HCEC 1CT (cell line): ENCODE results near the gene RAB5B.

Experiments used
- DNase-seq: peaks from one replicate; pipeline ENCODE4 v3.0.0-alpha.2; 2017

RAB5B gene

DNA sequence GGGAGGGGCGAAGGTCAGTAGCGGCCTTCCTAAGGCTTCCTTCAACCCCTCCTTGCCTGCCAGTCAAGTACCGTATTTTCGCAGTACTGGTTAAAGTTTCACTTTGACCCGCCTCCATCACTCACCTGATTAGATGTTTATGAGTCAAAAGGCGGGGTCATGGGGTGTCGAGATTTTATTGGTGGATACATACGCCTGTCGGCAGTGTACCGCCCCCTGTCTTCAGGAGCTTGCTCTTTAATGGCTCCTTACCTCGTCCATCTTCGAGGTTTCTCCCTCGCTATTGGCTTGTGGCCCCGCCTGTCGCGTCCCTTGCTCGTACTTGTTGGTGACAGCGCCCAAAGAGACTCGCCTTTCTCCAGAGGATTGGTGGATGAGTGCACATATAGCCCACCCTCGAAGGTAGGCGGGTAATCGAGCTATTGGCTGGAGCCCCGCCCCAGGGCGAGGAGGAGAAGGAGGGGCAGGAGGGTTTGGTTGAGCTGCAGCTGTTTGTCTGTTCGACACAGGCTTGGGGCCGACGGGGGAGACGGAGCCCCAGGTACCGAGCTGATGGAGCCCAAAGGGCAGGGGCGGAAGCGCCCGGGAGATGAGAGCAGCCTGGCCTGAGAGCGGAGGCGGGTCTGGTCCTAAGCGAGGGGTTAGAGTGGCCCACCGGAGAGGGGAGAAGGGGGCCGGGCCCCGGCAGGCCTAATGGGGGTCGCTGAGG, at the start of gene RAB5B:
Gene RAB5B (plus strand): TSS at position 480 of the 709 bp plus-strand sequence. CDS start 12,883 bp downstream, outside the sequence.
- peak; percentile 100 for DNase-seq

GRCh38 chr12:55925371-55925770, 48.5 kb upstream of the RAB5B start:
- DNase-seq, result no peak

GRCh38 chr12:55925870-55926737, 47.8 kb upstream of the RAB5B start:
- no peak for DNase-seq

GRCh38 chr12:55926738-55927587, 46.9 kb upstream of the RAB5B start:
- DNase-seq, result peak; percentile 92

DNA sequence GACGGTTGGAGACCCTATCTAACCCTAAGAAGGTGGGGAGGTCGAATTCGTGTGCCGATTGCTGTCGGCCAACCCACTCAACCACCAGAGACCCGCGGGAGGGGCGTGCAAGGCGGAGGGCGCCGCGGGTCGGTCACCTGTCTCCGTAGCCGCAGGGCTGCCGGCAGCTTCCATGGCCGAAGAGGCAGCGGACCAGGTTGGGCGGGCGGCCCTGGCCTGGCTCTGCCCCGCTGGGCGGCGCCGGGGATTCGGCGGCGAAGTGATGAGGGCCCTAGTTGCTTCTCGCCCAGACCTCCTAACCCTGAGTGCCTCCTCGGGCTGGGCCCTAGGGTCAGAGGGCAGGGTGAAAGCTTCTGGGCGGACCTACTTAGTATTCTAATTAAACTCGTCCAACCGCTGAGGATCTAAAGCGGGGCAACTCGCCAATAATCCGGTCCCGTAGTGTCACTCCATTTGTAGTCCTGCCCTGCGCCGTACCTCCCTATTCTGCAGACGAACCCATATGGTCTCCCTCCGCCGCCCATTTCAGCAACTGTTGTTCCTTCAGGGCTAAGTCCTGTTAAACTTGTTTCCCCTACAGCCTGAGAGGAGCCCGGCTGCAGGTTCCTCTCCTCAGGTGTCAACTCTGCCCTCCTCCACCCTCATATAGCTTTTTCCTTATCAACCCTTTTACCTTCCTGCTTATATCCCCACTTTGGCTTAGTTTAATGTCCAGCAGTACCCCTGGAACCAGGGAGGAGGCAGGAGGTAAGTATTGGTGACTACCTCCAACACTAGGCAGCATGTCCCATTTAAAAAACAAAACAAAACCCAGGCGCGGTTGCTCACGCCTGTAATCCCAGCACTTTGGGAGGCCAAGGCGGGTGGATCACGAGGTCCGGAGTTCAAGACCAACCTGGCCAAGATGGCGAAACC, 46.0 kb upstream of the RAB5B start, which contains the start of gene PYM1:
Gene PYM1 (minus strand): TSS at position 307 of the 915 bp plus-strand sequence. CDS start 133 bp downstream, at position 174.
- peak; percentile 73 for DNase-seq

DNA sequence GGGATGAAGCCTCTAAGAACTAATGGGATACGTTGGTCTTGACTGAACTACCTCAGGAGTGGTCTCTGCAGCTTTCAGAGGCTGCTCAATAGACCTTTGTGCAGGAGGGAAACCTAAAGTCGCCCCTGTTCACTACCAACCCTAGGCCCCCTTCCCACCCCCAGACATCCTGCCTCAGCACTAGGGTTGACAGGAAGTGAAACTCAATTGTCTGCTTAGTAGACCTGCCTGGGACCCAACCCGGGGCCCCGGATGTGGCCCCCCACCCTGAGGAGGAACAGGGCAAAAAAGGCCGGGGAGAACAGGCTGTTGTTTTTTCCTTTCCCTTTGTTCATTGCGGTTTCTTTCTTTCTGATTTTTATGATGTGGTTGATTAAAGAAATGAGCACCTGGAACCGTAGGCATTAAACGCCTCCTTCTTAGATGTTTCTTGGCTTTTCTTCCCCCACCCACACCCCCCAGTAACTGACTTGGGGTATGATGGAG, 44.5 kb upstream of the RAB5B start:
- no peak for DNase-seq

- peak; percentile 78 for DNase-seq
These were observed 43.0 kb upstream of the RAB5B start, which contains the start of gene DGKA for GRCh38 chr12:55930771-55931316. Gene DGKA (plus strand): TSS chr12:55931162. CDS start chr12:55936504, 5,342 bp downstream.

DNA sequence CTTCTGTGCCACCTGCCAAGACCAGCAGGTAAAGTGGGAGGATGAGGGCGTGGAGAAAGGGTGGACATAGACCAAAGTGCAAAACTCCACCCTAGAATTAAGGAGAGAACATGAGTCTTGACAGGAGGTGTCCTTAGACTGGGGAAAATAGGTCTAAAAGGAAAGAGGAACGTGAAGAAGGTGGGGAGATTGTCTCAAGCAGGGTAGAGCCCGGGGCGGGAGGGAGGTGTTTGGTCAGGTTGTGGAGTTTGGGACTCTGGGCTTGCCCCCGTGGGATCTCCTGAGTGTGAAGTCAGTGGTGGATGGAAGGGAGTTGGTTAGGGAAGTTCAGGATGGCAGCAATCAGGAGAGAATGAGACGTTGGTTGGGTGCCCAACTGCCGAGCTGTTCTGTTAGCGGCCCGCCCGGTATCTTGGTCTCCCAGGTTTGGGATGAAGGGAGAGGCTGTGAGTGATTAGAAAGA, 42.5 kb upstream of the RAB5B start:
- no peak for DNase-seq

DNA sequence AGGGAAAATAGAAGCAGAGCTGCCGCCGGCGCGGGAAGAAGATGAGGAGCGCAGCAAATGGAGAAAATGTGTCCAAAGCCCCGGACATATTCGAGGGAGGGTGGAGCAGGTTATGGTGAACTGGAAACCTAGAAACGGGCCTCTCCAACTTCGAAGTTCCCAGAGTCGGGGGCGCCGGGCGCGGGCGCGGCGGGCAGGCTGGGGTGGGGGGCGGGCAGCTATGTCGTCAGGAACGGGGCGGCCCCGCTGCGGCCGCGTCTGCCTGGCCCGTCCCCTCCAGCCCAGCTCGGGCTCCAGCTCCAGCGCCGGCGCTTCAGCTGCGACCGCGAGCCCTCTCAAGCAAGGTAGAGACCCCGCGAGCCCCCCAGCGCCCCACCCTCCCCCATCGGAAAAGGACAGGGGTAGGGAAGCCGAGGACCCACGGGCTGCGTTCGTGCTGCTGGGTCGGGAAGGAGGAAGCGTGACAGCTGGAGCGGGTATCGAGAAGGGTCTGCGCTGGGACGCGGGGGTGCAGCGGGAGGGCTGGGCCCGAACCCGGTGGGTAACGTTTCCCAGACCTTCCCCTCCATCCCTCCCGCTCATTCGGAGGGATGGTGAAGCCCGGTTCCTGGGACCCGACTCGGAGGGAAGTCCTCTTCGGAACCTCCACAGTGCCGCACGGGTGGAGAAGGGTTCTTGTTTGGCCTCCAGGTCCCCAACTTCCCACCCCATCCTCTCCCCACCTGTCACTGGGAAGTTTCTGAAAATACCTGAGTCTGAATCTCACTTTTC, 41.9 kb upstream of the RAB5B start:
- peak; percentile 45 for DNase-seq

- DNase-seq, result no peak
These were observed 41.3 kb upstream of the RAB5B start for GRCh38 chr12:55932551-55932910.

GRCh38 chr12:55933169-55933798, 40.6 kb upstream of the RAB5B start:
- no peak for DNase-seq

- DNase-seq, result no peak
These were observed 39.8 kb upstream of the RAB5B start for GRCh38 chr12:55933799-55934742.

- no peak for DNase-seq
These were observed 39.1 kb upstream of the RAB5B start for GRCh38 chr12:55934773-55935172.

DNA sequence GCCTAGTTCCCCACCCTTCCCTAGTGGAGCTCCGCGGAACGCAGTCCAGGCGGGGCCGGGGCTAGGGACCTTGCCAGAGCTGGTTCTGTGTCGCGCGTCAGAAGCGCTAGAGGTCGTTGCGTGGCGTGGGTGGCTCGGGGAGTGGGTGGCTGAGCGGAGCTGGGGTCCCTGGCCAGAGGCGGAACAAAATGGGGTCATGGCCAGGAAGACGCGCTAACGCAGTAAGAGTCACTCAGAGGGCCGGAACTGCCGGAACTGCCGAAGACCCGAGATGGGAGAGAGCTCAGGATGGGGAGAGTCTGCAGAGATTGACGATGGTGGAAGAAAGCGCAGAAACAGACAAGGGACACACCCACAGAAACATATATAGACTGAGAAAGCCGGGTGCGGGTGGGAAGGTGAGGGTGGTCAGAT, 38.1 kb upstream of the RAB5B start:
- DNase-seq, result no peak

GRCh38 chr12:55937981-55938380, 35.9 kb upstream of the RAB5B start:
- peak; percentile 19 for DNase-seq

DNA sequence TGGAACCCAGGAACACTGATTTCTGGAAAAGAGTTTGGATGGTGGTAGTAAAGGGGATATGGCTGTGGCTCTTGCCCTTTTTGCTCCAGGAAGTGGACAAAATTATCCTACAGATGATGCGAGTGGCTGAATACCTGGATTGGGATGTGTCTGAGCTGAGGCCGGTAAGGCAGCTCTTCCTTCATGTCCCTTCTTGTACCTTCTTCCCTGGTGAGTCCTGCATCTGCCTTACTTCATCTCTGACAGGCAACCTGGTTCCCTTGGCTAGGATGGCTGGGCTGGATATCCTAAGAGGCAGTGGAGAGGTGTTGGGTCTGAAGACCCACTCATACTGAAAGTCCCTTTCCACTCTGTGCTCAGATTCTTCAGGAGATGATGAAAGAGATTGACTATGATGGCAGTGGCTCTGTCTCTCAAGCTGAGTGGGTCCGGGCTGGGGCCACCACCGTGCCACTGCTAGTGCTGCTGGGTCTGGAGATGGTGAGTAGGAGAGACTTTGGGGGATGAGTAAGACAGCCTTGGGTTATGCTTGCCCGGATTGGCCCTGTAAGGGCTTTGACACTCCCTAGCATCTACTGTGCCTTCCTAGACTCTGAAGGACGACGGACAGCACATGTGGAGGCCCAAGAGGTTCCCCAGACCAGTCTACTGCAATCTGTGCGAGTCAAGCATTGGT, 34.9 kb upstream of the RAB5B start:
- no peak for DNase-seq

GRCh38 chr12:55940065-55940732, 33.7 kb upstream of the RAB5B start:
- DNase-seq, result peak; percentile 81
